Fibroblast of lung (primary cell): ENCODE data around the gene LCNL1. TPM values are rescaled to one million over a fixed set of nuclear protein-coding genes. Genes with fewer than 3 reads are reported as not detected.

Source experiments
- DNase-seq, 2 donors: peaks; one replicate each; pipeline versions ENCODE4 v3.0.0 to v3.0.0-alpha.2; 2010; ENCODE audit warnings: low read depth in 2 of 2
- H2AFZ ChIP-seq: 2 replicates; pipeline ENCODE4 v1.5.1; 2012; ENCODE audit warnings: low read length, control low read depth, inconsistent platforms
- H3K27ac ChIP-seq: 2 replicates; pipeline ENCODE4 v1.5.1; 2011; ENCODE audit warnings: low read length, control low read depth; ENCODE audit not compliant: insufficient read depth
- H3K27me3 ChIP-seq: 2 replicates; pipeline ENCODE4 v1.5.1; 2011; ENCODE audit warnings: mild to moderate bottlenecking, low read length; ENCODE audit not compliant: control insufficient read depth, insufficient read depth
- H3K36me3 ChIP-seq: 2 replicates; pipeline ENCODE4 v1.5.1; 2011; ENCODE audit warnings: low read length; ENCODE audit not compliant: control insufficient read depth, insufficient read depth
- H3K4me1 ChIP-seq: 2 replicates; pipeline ENCODE4 v1.5.1; 2011; ENCODE audit warnings: low read length; ENCODE audit not compliant: control insufficient read depth, insufficient read depth; ENCODE audit errors: extremely low read depth
- H3K4me2 ChIP-seq: 2 replicates; pipeline ENCODE4 v1.5.1; 2011; ENCODE audit warnings: low read length, control low read depth; ENCODE audit not compliant: insufficient read depth; ENCODE audit errors: extremely low read depth
- H3K4me3 ChIP-seq, 4 experiments: fragments of 200-600 bp in 1 of 4; sonication (generic) in 1 of 4; replicated peaks in 1 of 4; 2 replicates each; pipeline ENCODE4 v1.5.1; 2011 to 2016; ENCODE audit warnings: low read length in 4 of 4, low read depth in 3 of 4, mild to moderate bottlenecking in 3 of 4, control low read depth in 2 of 4, inconsistent platforms in 1 of 4, mixed read lengths in 1 of 4; ENCODE audit not compliant: insufficient read depth in 1 of 4; ENCODE audit errors: control extremely low read depth in 1 of 4
- H3K79me2 ChIP-seq: 2 replicates; pipeline ENCODE4 v1.5.1; 2012; ENCODE audit warnings: mild to moderate bottlenecking, low read length, inconsistent platforms; ENCODE audit not compliant: control insufficient read depth, insufficient read depth
- H3K9ac ChIP-seq: 2 replicates; pipeline ENCODE4 v1.5.1; 2011; ENCODE audit warnings: mild to moderate bottlenecking, low read length, control low read depth; ENCODE audit not compliant: insufficient read depth
- H3K9me3 ChIP-seq: 2 replicates; pipeline ENCODE4 v1.5.1; 2012; ENCODE audit warnings: low read depth, low read length; ENCODE audit not compliant: control insufficient read depth, insufficient read depth
- H4K20me1 ChIP-seq: 2 replicates; pipeline ENCODE4 v1.5.1; 2011; ENCODE audit warnings: low read length; ENCODE audit not compliant: control insufficient read depth, insufficient read depth; ENCODE audit errors: extremely low read depth
- CTCF ChIP-seq, 2 donors: IDR thresholded peaks in 1 of 2; conservative IDR thresholded peaks in 1 of 2; 1 replicate in 1 of 2; 2 replicates in 1 of 2; pipeline ENCODE4 v1.5.1; 2011 to 2012; ENCODE audit warnings: low read length in 2 of 2, control low read depth in 1 of 2, inconsistent platforms in 1 of 2, low read depth in 1 of 2, mild to moderate bottlenecking in 1 of 2
- EZH2 ChIP-seq: IDR thresholded peaks from 2 replicates; pipeline ENCODE4 v1.5.1; 2012; ENCODE audit warnings: low read length, control low read depth, mild to moderate bottlenecking; ENCODE audit errors: missing control alignments
- polyA plus RNA-seq, 2 donors: library from polyadenylated mRNA; depleted of rRNA in 1 of 2; stranded (reverse) in 1 of 2; unstranded in 1 of 2; fragments of >200 nt; gene quantifications; 2 replicates each; pipeline ENCODE4 v1.2.1, GENCODE V29; 2011 to 2012; ENCODE audit warnings: missing spikeins in 1 of 2
- total RNA-seq: library from RNA; depleted of rRNA; stranded (reverse); fragments of >200 nt; gene quantifications from 2 replicates; pipeline ENCODE4 v1.2.1, GENCODE V29; 2014

The LCNL1 gene
- total and polyA plus RNA-seq, 2 donors (not counting 1 experiment from before 2014, with no cell fraction given), result 1.4 to 6.3 TPM

- DNase-seq, result no peak
- Histone ChIP-seq H3K27ac (no peak overlapping the region), H3K79me2 (no peaks in the 10 kb centered on the region), H3K4me3 (no peak overlapping the region), H2AFZ (no peak overlapping the region), H3K9me3 (no peaks in the 10 kb centered on the region), H3K27me3 (peaks cover 4% of the 10 kb centered on the region), H3K9ac (no peak overlapping the region), H3K36me3 (no peaks in the 10 kb centered on the region), H4K20me1 (no peaks in the 10 kb centered on the region), H3K4me2 (no peak overlapping the region), H3K4me1 (no peaks in the 10 kb centered on the region)
- TF ChIP-seq CTCF (conservative IDR thresholded peaks at IDR 0.05 in 1 of 2, IDR thresholded peaks at IDR 0.05 in 1 of 2; ENCODE audit: low read depth in 1 of 2, low read length in 2 of 2) (no peak), EZH2 (no peak)
Observed at GRCh38 chr9:136964171-136964689, 18.6 kb upstream of the LCNL1 start.

DNA sequence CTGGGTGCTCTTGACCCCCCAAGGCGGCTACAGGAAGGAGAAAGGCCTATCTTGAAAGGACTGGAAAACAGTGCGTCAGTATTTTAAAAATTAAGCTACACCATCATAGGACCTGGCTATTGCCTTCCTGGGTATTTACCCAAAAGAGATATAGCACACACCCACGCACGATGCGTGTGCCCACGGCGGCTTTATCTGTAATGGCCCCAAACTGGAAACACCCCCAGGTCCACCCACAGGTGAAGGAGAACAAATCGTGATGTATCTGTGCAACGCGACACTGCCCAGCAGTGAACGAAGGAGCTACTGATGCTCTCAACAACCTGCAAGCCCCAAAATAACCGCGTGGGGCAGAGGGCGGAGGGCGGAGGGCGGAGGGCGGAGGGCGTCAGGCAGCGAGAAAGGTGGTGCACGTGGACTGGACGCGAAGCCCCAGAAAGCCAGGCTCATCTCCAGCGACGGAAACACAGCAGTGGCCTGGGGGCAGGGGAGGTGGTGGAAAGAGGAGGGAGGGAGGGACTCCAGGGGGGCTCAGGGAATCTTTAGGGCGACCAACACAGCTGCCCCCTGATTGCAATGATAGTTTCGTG, 17.9 kb upstream of the LCNL1 start:
- Histone ChIP-seq H2AFZ (no peak overlapping the region), H3K4me1 (no peaks in the 10 kb centered on the region), H3K27ac (no peak overlapping the region), H3K27me3 (peaks cover 4% of the 10 kb centered on the region), H3K4me2 (no peak overlapping the region), H3K79me2 (no peaks in the 10 kb centered on the region), H3K36me3 (no peaks in the 10 kb centered on the region), H3K9me3 (no peaks in the 10 kb centered on the region), H3K4me3 (no peak overlapping the region), H4K20me1 (no peaks in the 10 kb centered on the region), H3K9ac (no peak overlapping the region)
- DNase-seq, result no peak
- no peak for TF ChIP-seq CTCF (conservative IDR thresholded peaks at IDR 0.05 in 1 of 2, IDR thresholded peaks at IDR 0.05 in 1 of 2; ENCODE audit: low read depth in 1 of 2, low read length in 2 of 2)
- no peak for TF ChIP-seq EZH2

DNA sequence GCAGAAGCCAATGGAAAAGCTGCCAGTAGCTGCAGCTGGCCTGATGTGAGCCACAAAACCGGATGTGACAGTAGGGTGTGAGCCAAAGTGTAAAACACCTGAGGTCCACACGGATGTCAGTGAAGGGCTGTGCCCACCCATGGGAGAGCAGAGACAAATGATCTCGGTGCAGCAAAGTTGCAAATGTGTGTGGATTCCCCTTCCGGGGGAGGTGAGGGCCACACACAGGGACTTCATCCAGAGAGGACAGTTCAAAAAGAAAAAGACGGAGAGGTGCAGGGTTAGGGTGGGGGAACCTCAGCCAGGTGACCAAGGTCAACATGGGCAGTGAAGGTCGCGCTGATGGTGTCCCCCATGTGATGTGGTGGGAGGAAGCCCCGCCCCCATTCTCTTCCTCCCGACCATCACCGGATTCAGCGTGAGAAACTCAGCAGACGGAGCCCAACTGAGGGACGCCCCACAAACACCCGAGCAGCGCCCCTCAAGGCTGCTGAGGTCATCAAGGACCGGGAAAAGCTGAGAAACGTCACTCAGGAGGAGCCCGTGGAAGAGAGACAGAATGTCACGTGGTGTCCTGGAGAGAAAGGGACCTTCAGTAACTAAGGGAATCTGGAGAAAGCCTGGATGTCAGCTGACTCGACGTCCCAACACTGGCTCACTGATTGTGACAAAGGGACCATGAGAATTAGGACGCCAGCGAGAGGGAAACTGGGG, 16.9 kb upstream of the LCNL1 start:
- Histone ChIP-seq H3K36me3 (no peaks in the 10 kb centered on the region), H3K79me2 (no peaks in the 10 kb centered on the region), H3K27me3 (peaks cover 4% of the 10 kb centered on the region), H3K9ac (no peak overlapping the region), H3K27ac (no peak overlapping the region), H3K9me3 (no peaks in the 10 kb centered on the region), H2AFZ (no peak overlapping the region), H4K20me1 (no peaks in the 10 kb centered on the region), H3K4me1 (no peaks in the 10 kb centered on the region), H3K4me3 (peak overlapping the region in 1 of 4 experiments; percentile 1), H3K4me2 (no peak overlapping the region)
- TF ChIP-seq CTCF (conservative IDR thresholded peaks at IDR 0.05 in 1 of 2, IDR thresholded peaks at IDR 0.05 in 1 of 2; ENCODE audit: low read depth in 1 of 2, low read length in 2 of 2) (no peak), EZH2 (no peak)
- no peak for DNase-seq
